Hematopoietic multipotent progenitor cell treated with erythropoietin and hydrocortisone succinate and interleukin-3 and kit ligand, for 15 days (in vitro differentiated cells): ENCODE results near the gene FBXL17.

Experiments
- DNase-seq: peaks from one replicate; pipeline ENCODE4 v3.0.0-alpha.2; 2015; ENCODE audit warnings: low spot score

Gene FBXL17

GRCh38 chr5:108373426-108373825, 8.5 kb downstream of the FBXL17 start:
- no peak for DNase-seq

- no peak for DNase-seq
Measured at GRCh38 chr5:108372369-108372768, 9.5 kb downstream of the FBXL17 start.

GRCh38 chr5:108371263-108371662, 10.6 kb downstream of the FBXL17 start:
- no peak for DNase-seq

GRCh38 chr5:108369167-108369566, 12.7 kb downstream of the FBXL17 start:
- no peak for DNase-seq

DNA sequence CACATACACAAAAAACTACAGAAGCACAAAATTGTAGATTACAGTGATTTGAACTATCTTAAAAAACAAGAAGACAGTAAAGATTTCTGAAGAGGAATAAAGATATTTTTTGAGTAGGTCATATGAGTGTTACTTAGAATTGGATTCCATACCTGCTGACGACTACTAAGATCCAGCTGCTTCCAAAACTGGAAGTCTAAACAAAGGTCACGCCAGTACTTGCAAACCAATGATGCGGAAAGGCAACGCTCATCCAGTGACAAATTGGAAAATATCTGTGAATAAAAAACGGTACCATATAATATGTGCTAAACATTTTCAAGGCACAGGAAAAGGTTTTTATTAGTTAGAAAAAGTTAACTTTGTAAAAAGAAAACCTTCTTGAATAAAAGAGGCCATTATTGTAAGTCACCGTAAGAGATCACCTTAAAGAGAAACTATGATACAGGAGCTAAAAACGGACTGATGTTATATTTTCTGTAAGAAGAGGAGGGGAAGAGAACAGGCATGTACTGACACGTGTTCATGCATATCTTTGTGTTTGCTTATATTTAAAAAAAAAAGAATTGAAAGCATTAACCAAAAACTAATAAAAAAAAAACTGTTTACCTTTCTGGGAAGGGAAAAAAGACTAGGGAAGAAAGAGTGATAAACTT, 14.1 kb downstream of the FBXL17 start:
- no peak for DNase-seq

DNA sequence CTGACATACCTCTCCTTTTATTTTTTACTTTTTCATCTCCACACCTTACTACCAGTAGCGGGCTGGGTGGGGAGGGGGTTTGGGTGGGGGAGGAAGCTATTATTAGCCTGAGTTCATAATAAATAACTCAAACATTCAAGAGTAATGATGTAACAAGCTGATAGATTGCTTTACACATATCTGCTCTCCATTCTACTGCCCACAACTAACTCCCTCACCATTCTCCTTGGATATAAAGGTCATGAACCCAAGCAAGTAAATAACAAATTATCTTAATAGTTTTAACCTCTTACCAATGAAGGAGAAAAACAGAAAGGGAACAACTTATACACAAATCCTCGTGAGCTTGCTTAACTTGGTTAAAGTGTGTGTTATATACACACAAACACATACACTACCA, 15.4 kb downstream of the FBXL17 start:
- DNase-seq, result no peak

GRCh38 chr5:108361771-108362170, 20.1 kb downstream of the FBXL17 start:
- no peak for DNase-seq

- DNase-seq, result no peak
Measured at GRCh38 chr5:108361239-108361638, 20.7 kb downstream of the FBXL17 start.

DNA sequence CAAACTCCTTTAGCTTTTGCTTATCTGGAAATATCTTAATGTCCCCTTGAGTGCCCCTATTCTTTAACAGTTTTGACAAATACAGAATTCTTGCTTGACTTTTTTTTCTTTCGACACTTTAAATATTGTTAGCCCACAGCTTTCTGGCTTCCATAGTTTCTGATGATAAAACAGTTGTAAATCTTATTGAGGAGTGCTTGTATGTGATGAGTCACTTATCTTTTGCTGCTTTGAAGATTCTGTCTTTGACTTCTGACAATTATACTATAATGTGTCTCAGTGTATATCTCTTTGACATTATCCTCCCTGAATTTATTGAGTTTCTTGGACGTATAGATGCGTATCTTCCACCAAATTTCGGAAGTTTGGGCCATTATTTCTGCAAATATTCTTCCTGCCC, 21.6 kb downstream of the FBXL17 start:
- no peak for DNase-seq

DNA sequence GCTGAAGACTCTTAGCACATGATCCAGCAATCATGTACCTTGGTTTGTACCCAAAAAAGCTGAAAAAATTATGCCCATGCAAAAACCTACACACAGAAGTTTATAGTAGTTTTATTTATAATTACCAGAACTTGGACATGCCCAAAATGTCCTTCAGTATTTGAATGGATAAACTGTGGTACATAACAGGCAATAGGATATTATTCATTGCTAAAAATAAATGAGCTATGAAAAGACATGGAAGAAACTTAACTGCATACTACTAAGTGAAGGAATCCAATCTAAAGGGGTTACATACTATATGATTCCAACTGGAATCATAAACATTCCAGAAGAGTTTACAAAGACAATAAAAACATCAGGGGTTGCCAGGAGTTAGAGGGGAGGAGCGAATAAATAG, 25.6 kb downstream of the FBXL17 start:
- DNase-seq, result no peak

DNA sequence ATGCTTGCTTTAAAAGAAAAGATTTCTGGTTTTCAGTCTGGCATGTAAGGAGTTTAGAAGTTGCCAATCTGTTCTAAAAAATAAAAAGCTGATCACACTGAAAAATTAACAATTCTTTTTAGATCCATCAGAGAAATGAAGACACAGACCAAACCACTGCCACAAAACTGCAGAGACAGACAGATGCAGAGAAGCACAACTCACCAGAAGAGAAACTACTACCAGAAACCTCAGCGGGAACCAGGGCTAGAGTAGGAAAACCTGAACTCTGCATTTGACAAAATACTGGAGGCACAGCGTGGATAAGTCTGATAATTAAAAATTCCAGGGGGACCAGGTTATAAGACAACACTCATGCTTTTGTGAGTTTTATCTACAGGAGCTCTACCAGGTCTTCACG, 28.8 kb downstream of the FBXL17 start:
- no peak for DNase-seq

- peak; percentile 50 for DNase-seq
Measured at GRCh38 chr5:108345541-108346171, 36.2 kb downstream of the FBXL17 start.

- DNase-seq, result no peak
Measured at GRCh38 chr5:108344103-108344822, 37.6 kb downstream of the FBXL17 start.

GRCh38 chr5:108341866-108342265, 40.0 kb downstream of the FBXL17 start:
- no peak for DNase-seq

- no peak for DNase-seq
Measured at GRCh38 chr5:108340131-108340530, 41.8 kb downstream of the FBXL17 start.

- DNase-seq, result no peak
Measured at GRCh38 chr5:108339220-108339619, 42.7 kb downstream of the FBXL17 start.

DNA sequence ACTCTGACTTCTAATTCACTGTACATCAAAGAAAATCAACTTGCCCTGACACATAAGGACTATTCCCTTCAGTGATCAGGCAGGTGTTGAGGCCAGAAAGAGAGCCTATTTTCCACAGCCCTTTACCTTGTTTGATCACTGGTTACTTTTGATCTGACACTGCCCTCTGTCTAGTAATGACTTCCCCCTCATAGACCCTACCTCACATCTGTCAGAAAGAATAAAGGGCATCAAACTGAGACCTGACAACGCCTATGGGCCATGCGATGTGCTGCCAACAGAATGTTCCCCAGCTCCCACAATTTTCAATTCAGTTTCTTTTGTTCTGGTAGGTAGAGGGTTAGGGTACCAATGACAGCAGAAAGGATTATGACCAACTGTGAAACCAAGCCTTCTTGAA, 47.7 kb downstream of the FBXL17 start:
- DNase-seq, result no peak

DNA sequence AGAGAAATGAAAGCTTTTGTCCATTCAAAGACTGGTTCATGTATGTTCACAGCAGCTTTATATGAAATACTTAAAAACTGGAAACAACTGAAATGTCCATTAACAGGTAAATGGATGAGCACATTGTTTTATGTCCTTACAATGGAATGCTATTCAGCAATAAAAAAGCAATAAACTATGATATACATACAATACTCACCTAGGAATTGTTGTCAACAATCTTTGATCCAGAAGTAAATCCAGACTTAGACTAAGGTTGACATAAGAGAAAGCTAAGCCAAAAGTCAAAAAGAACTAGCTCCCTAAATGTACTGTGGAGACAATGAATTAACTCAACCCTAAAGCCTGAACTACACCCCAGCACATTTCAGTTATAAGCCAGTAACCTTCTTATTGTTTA, 54.9 kb downstream of the FBXL17 start:
- DNase-seq, result no peak

DNA sequence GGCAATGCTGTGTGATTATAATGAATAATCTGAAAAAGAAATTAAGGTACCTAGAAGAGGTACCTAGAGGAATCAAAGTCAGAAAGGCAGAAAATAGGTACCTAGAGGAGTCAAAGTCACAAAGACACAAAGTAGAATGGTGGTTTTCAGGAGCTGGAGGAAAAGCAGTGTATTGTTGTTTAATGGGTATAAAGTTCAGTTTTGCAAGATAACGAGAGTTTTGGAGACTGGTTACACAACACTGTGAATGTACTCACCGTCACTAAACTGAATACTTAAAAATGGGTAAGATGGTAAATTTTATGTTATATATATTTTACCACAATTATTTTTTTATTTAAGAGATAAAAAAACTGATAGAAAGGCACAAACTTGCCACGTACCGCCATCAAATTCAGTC, 57.0 kb downstream of the FBXL17 start:
- DNase-seq, result no peak

DNA sequence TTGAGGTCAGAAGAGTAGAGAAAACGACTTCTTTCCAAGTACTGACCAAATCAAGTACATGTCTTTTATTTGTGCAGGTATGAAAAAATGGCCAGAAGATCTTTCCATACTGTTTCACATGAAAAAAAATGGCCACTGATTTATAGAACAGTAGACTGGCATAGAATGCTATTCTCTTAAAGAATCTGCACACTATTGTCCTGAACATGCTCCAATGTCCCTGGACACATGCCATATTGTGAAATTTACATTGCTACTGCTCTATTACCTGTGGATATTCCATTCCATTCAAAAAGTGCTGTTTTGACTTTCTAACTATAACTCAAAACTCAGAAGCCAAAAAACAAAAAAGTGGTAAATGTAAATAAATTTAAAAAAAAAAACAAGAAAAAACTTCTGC, 60.6 kb downstream of the FBXL17 start:
- no peak for DNase-seq

- no peak for DNase-seq
Measured at GRCh38 chr5:108320231-108320630, 61.7 kb downstream of the FBXL17 start.

DNA sequence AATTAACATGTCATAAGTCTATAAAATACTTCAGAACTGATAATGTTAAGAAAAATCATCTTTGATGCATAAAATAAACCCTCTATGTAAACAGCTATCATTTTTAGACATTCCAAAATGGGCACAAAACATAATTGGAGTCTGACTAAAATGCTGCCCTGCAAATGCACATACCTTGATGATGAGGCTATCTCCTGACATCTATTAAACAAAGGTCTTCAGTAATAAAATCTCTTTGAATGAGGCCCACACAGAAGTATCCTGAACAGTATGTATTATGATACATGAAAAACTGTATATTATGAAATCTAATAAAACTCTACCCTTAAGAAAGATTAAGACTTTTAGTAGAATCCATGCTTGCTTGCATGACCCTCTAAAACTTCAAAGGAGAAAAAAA, 66.1 kb downstream of the FBXL17 start:
- DNase-seq, result no peak

DNA sequence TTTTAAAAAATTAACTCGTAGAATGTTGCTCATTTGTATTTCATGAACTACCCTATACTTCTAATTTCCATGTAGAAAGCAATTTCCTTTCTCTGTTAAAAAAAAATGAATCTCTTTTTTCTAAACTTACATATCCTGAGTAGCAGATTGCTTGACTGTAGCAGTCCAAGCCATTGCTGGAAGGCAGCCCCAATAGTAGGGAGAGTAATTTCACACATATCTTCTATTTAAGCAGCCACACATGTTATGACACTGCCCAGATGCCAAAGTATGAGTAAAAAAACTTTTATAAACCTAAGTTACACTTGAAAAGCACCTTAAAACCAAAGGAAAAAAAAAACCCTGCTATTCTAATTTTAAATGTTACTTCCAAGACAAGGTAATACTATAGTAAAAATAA, 69.6 kb downstream of the FBXL17 start:
- no peak for DNase-seq

DNA sequence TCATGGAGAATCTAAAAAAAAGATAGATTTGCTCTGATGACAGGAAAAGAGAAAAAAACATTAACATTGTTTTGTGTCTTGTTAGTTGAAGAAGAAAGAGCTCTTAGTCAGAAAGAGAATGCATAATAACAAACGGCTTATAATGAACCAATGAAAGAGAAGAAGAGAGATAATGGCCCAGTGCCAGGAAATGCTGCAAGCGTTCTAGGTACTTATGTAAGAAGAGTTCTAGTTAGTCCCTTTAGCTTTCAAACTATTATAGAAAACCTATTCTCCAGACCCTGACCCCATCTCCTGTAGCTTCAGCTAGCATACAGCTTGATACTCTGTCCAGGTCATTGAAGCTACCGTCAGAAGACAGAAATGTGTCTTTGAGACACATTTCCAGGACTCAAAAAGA, 70.2 kb downstream of the FBXL17 start:
- DNase-seq, result no peak
